Mucosa of rectum (tissue), 2 donors: ENCODE measurements around the gene DGKB.

Experiments
- H3K27ac ChIP-seq, 2 donors: one replicate each; pipeline ENCODE4 v1.7.0; 2013; ENCODE audit warnings: inconsistent platforms in 2 of 2, low read depth in 2 of 2, low read length in 2 of 2
- H3K27me3 ChIP-seq, 2 donors: one replicate each; pipeline ENCODE4 v1.7.0; 2013; ENCODE audit warnings: low read length in 2 of 2; ENCODE audit not compliant: control insufficient read depth in 2 of 2, insufficient read depth in 2 of 2
- H3K36me3 ChIP-seq, 2 donors: one replicate each; pipeline ENCODE4 v1.7.0; 2013; ENCODE audit warnings: low read length in 2 of 2; ENCODE audit not compliant: control insufficient read depth in 2 of 2, insufficient read depth in 2 of 2
- H3K4me1 ChIP-seq, 2 donors: one replicate each; pipeline ENCODE4 v1.7.0; 2013; ENCODE audit warnings: low read length in 2 of 2, mild to moderate bottlenecking in 1 of 2; ENCODE audit not compliant: control insufficient read depth in 2 of 2, insufficient read depth in 2 of 2
- H3K4me3 ChIP-seq, 2 donors: one replicate each; pipeline ENCODE4 v1.7.0; 2013; ENCODE audit warnings: low read length in 2 of 2
- H3K9ac ChIP-seq, 2 donors: one replicate each; pipeline ENCODE4 v1.7.0; 2013; ENCODE audit warnings: low read length in 2 of 2, low read depth in 1 of 2, mild to moderate bottlenecking in 1 of 2
- H3K9me3 ChIP-seq, 2 donors: one replicate each; pipeline ENCODE4 v1.7.0; 2013; ENCODE audit warnings: low read length in 2 of 2; ENCODE audit not compliant: control insufficient read depth in 2 of 2
- donor health status: healthy.
- donor health status: Normal muscosa, but diverticular disease.

Gene DGKB

GRCh38 chr7:14628516-14628915 lies 274.0 kb downstream of the DGKB start:
- Histone ChIP-seq H3K4me1 (no peaks in the 10 kb centered on the region), H3K9me3 (no peaks in the 10 kb centered on the region), H3K36me3 (no peaks in the 10 kb centered on the region), H3K27ac (no peak overlapping the region), H3K4me3 (no peak overlapping the region), H3K27me3 (no peaks in the 10 kb centered on the region), H3K9ac (no peak overlapping the region)

GRCh38 chr7:14626076-14626475 lies 276.5 kb downstream of the DGKB start:
- Histone ChIP-seq H3K9me3 (no peaks in the 10 kb centered on the region), H3K27me3 (no peaks in the 10 kb centered on the region), H3K9ac (no peak overlapping the region), H3K27ac (no peak overlapping the region), H3K4me1 (no peaks in the 10 kb centered on the region), H3K4me3 (no peak overlapping the region), H3K36me3 (no peaks in the 10 kb centered on the region)

DNA sequence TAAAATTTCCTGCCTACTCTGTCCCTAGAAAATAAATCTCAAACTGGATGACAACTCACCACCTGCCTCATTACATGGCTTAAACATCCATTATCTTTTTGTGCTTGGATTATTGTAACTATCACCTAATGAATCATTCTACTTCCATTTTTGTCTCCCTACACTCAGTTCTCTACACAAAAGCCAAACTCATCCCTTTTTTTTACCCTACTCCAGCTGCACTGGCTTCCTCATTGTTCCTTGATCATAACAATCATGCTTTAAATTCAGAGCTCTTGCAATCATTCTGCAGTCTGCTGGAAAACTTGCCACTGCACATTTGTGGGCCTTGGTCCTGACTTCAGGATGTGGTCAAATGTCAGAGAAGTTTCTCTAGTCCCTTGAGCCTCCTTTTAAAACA lies 280.0 kb downstream of the DGKB start:
- H3K9me3 ChIP-seq = no peaks in the 10 kb centered on the region
- no peak overlapping the region for H3K9ac ChIP-seq
- no peaks in the 10 kb centered on the region for H3K27me3 ChIP-seq
- H3K4me1 ChIP-seq = no peaks in the 10 kb centered on the region
- no peak overlapping the region for H3K27ac ChIP-seq
- H3K36me3 ChIP-seq = no peaks in the 10 kb centered on the region
- H3K4me3 ChIP-seq = no peak overlapping the region

DNA sequence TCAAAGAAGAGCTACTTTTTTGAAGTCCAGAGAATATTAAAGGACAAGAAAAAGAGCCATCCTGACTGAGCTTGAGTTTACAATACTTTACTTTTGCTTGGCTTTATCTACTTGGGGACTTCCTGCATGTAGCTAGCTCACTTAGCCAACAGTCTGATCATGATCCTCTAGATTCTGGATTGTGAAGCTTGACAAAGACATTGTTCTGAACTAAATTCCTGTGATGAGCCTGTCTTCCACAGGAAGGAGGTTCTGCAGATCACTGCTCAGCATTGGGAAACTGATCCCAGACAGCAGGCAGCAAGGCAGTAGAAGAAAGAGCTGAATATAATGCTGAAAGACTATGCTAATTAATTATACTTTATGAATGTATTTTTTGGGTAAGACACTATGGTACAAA lies 296.4 kb downstream of the DGKB start:
- H3K27ac ChIP-seq = no peak overlapping the region
- H3K27me3 ChIP-seq = no peaks in the 10 kb centered on the region
- H3K4me1 ChIP-seq = no peaks in the 10 kb centered on the region

DNA sequence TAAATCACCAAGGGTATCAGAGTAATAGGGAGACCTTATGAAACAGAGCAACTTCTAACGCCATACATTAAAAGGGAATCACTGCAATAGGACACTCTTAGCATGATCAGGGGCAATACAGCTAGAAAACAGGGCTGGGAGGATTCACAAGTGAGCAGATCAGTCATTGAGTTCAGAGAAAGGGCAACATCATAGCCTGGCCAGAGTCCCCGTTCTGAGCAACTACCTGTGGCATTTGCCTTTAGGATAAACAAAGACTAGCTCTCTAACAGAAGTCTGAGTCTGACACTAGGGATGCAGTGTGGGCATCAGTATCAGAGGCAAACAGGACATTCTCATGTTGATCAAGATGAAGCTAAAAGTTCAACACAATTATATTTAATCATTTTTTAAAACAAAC lies 297.9 kb downstream of the DGKB start:
- Histone ChIP-seq H3K27me3 (no peaks in the 10 kb centered on the region), H3K9ac (no peak overlapping the region), H3K9me3 (no peaks in the 10 kb centered on the region), H3K4me1 (no peaks in the 10 kb centered on the region), H3K36me3 (no peaks in the 10 kb centered on the region), H3K4me3 (no peak overlapping the region), H3K27ac (no peak overlapping the region)

More for the DNA sequence above, 296.4 kb downstream of the DGKB start:
- no peaks in the 10 kb centered on the region for H3K9me3 ChIP-seq
- no peak overlapping the region for H3K4me3 ChIP-seq
- H3K36me3 ChIP-seq = no peaks in the 10 kb centered on the region
- H3K9ac ChIP-seq = no peak overlapping the region

DNA sequence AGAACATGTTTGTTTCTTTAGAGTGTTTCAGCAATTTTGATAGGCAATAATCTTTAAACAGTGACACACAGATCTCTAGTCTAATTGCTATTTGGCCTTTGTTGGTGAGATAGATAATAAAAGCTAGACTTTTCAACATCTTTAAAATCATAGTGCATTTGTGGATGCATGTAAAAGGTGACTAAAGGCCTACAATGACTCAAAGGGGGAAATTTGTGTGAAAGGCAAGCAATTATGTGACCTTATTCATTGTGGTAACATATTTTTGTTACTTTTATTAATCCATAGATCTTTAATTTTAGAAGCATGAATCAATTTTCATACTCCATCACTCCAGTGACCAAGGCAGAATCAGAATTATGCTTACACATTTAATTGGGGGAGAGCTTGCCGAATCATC lies 299.7 kb downstream of the DGKB start:
- H3K36me3 ChIP-seq = no peaks in the 10 kb centered on the region

DNA sequence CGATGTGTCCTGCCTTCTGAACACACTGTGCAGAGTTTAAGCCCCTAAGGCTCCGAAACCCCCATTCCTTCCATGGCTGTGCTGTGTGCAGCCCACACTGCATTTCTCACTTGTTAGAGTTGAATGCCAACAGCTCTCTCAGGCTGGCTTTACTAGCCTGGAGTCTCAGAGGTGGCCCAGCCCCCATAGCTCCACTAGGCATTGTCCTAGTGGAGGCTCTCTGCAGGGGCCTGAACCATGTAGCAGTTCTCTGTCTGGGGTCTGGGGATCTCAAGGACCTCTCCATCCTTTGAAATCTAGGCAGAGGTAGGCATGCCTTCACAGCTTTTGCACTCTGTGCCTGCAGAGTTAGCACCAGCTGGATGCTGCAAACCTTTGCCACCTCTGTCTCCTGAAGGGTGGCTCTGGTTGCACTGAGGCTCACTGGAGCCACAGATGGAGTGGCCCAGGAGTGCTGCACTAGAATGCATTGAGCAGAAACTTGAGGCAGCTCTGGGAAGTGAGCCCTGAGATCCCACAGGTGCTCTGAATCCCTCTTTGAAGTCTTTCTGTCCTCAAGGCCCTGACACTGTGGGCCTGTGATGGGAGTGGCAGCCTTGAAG lies 301.7 kb downstream of the DGKB start:
- Histone ChIP-seq H3K4me3 (no peak overlapping the region), H3K27ac (no peak overlapping the region), H3K27me3 (no peaks in the 10 kb centered on the region)

More for the DNA sequence above, 299.7 kb downstream of the DGKB start:
- Histone ChIP-seq H3K9ac (no peak overlapping the region), H3K4me3 (no peak overlapping the region), H3K27ac (no peak overlapping the region), H3K9me3 (no peaks in the 10 kb centered on the region), H3K27me3 (no peaks in the 10 kb centered on the region), H3K4me1 (no peaks in the 10 kb centered on the region)

DNA sequence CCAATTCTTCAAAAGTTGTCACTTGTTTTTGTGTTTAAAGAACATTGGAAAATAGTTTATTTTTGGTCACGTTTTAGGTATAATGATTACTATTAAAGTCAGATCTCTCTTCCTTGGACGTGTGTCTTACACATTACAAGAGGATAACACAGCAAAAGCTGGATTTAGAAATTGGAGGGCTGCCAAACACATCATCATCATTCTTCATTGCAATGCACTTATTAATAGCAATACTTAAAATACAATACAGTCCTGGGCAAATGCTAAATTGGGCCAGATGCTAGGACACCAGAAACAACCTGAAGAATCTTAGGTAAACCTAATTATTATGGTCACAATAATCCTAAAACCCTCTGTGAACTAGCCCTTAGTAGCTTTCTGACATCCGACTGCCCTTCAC lies 303.6 kb downstream of the DGKB start:
- H3K27ac ChIP-seq = no peak overlapping the region
- H3K4me1 ChIP-seq = no peaks in the 10 kb centered on the region
- H3K27me3 ChIP-seq = no peaks in the 10 kb centered on the region
- H3K9ac ChIP-seq = no peak overlapping the region
- no peaks in the 10 kb centered on the region for H3K36me3 ChIP-seq
- H3K9me3 ChIP-seq = no peaks in the 10 kb centered on the region
- no peak overlapping the region for H3K4me3 ChIP-seq

More for the DNA sequence above, 301.7 kb downstream of the DGKB start:
- H3K9ac ChIP-seq = no peak overlapping the region
- no peaks in the 10 kb centered on the region for H3K9me3 ChIP-seq
- H3K4me1 ChIP-seq = no peaks in the 10 kb centered on the region
- no peaks in the 10 kb centered on the region for H3K36me3 ChIP-seq

GRCh38 chr7:14596421-14596820 lies 306.1 kb downstream of the DGKB start:
- Histone ChIP-seq H3K4me1 (no peaks in the 10 kb centered on the region), H3K27ac (no peak overlapping the region), H3K36me3 (no peaks in the 10 kb centered on the region), H3K9ac (no peak overlapping the region), H3K9me3 (no peaks in the 10 kb centered on the region), H3K4me3 (no peak overlapping the region), H3K27me3 (no peaks in the 10 kb centered on the region)

- Histone ChIP-seq H3K9ac (no peak overlapping the region), H3K9me3 (peaks cover 2 to 8% of the 10 kb centered on the region in 2 donors), H3K36me3 (no peaks in the 10 kb centered on the region), H3K27ac (no peak overlapping the region), H3K4me3 (no peak overlapping the region), H3K4me1 (no peaks in the 10 kb centered on the region), H3K27me3 (no peaks in the 10 kb centered on the region)
Observed at GRCh38 chr7:14590206-14590605, 312.3 kb downstream of the DGKB start.

GRCh38 chr7:14585232-14585631 lies 317.3 kb downstream of the DGKB start:
- no peak overlapping the region for H3K9ac ChIP-seq
- no peaks in the 10 kb centered on the region for H3K36me3 ChIP-seq
- peaks cover 2 to 8% of the 10 kb centered on the region in 2 donors for H3K9me3 ChIP-seq
- peaks cover 0 to 3% of the 10 kb centered on the region in 2 donors for H3K4me1 ChIP-seq
- no peak overlapping the region for H3K27ac ChIP-seq
- no peak overlapping the region for H3K4me3 ChIP-seq
- no peaks in the 10 kb centered on the region for H3K27me3 ChIP-seq
